Measurements from ENCODE around the gene MAP3K1.
A peak's percentile ranks its signal among the peaks of the same experiment; 100 is the strongest.

Gene MAP3K1

GRCh38 chr5:56850423-56850822, 35.1 kb downstream of the MAP3K1 start:
- TF ChIP-seq CTCF (IDR thresholded peaks at IDR 0.05; ENCODE audit: low read depth, low read length, missing control alignments): no peak
- no peak overlapping the region for H3K4me3 ChIP-seq (ENCODE audit: low read depth, low read length)
- in situ Hi-C loops (cut with HindIII; ENCODE audit: low sequenced_read_pairs): loop anchor here (10.0 kb wide), 1 partner anchor 586 kb away; no protein-coding TSS in a partner anchor
- DNase-seq (ENCODE audit: low read depth): no peak

DNA sequence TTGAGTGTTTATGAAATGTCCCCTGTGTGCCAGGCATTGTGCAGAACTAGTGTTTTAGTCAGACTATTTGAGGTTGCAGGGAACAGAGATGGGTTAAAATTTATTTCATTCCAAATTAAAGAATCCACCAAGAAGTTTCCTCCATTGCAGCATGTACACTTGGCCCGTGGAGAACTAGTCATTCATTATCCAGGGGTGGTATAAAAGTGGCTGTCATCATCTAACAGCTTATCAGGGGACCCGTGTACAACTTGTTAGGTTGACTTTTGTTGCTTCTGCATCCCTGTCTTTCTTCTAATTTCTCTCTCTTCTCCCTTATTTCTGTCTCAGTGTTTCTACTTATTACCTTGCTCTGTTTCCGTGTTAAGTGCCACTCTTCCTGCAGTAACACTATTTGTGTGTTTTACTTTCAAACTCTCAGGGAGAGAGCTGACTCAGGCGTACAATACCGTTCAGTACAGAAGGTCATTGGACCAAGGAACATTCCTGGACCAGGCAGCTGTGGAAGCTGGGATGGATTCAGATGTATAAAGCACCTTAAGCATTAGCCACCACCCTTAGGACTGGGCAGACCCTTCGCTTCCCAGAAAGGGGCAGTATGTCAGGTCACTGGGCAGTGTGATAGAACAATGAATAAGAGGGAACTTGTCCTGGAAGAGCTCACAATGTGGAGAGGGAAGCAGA, 36.1 kb downstream of the MAP3K1 start:
- H3K4me3 ChIP-seq (ENCODE audit: low read depth, low read length): no peak overlapping the region
- TF ChIP-seq CTCF (IDR thresholded peaks at IDR 0.05; ENCODE audit: low read depth, low read length, missing control alignments): no peak
- DNase-seq (ENCODE audit: low read depth): peak; percentile 15
- in situ Hi-C loops (cut with HindIII; ENCODE audit: low sequenced_read_pairs): loop anchor here (10.0 kb wide), 1 partner anchor 587 kb away; no protein-coding TSS in a partner anchor

- peak; percentile 24 for DNase-seq (ENCODE audit: low read depth)
Observed at GRCh38 chr5:56852228-56853000, 37.1 kb downstream of the MAP3K1 start.

GRCh38 chr5:56853698-56854097, 38.3 kb downstream of the MAP3K1 start:
- in situ Hi-C loops (cut with HindIII; ENCODE audit: low sequenced_read_pairs): loop anchor here (10.0 kb wide), 1 partner anchor 589 kb away; no protein-coding TSS in a partner anchor
- no peak overlapping the region for H3K4me3 ChIP-seq (ENCODE audit: low read depth, low read length)
- no peak for DNase-seq (ENCODE audit: low read depth)
- TF ChIP-seq CTCF (IDR thresholded peaks at IDR 0.05; ENCODE audit: low read depth, low read length, missing control alignments): no peak

More at GRCh38 chr5:56852228-56853000, 37.1 kb downstream of the MAP3K1 start:
- no peak for TF ChIP-seq CTCF (IDR thresholded peaks at IDR 0.05; ENCODE audit: low read depth, low read length, missing control alignments)
- no peak overlapping the region for H3K4me3 ChIP-seq (ENCODE audit: low read depth, low read length)
- in situ Hi-C loops (cut with HindIII; ENCODE audit: low sequenced_read_pairs): loop anchor here (10.0 kb wide), 1 partner anchor 588 kb away; no protein-coding TSS in a partner anchor

DNA sequence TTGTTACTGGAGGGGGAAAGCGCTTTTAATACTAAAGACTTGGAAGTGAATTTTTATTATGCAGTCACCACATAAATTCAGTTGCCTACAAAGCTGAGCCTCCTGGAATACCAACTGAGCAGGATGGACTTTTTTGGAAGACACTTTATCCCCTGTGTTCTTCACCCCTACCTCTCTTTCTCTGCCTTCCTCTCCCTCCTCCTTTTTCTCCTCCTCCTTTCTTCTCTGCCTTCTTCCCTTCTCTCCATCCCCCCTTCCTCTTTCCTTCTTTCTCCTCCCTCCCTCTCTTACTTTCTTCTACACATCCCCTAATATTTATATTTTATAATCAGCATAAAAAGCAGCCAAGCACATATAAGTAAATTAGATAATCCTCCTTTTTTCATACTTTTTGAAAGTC, 39.6 kb downstream of the MAP3K1 start:
- H3K4me3 ChIP-seq (ENCODE audit: low read depth, low read length): no peak overlapping the region
- in situ Hi-C loops (cut with HindIII; ENCODE audit: low sequenced_read_pairs): loop anchor here (10.0 kb wide), 1 partner anchor 590 kb away; no protein-coding TSS in a partner anchor

More for the DNA sequence above, 39.6 kb downstream of the MAP3K1 start:
- DNase-seq (ENCODE audit: low read depth): no peak
- TF ChIP-seq CTCF (IDR thresholded peaks at IDR 0.05; ENCODE audit: low read depth, low read length, missing control alignments): no peak

Data from astrocyte of the cerebellum (primary cell).